HG03378 (cell line): ENCODE measurements around the gene ICOS.
"Not testable (repeated sequence)": the region's sequence is repeated elsewhere in the genome, so short reads cannot be mapped to it uniquely, and the experiment has no call there.

Source experiments
- ATAC-seq: cut with Tn5 transposase; IDR thresholded peaks from one replicate; pipeline ENCODE4 v1.9.1; 2021; ENCODE audit warnings: mild to moderate bottlenecking, moderate library complexity; ENCODE audit not compliant: unreplicated experiment

ICOS gene

GRCh38 chr2:203973000-203973399 is 36.4 kb downstream of the ICOS start:
- peak; percentile 75 for ATAC-seq

- no peak for ATAC-seq
These were observed 37.1 kb downstream of the ICOS start for GRCh38 chr2:203973676-203974075.

GRCh38 chr2:203975912-203976311 is 39.3 kb downstream of the ICOS start:
- no peak for ATAC-seq

- ATAC-seq: no peak
These were observed 45.7 kb downstream of the ICOS start for GRCh38 chr2:203982276-203982675.

- no peak for ATAC-seq
These were observed 46.6 kb downstream of the ICOS start for GRCh38 chr2:203983064-203983715.

GRCh38 chr2:203985978-203986377 is 49.4 kb downstream of the ICOS start:
- ATAC-seq: not testable (repeated sequence)

- no peak for ATAC-seq
These were observed 51.4 kb downstream of the ICOS start for GRCh38 chr2:203987959-203988358.

GRCh38 chr2:203988500-203989260 is 52.1 kb downstream of the ICOS start:
- ATAC-seq: no peak

GRCh38 chr2:203989521-203989920 is 53.0 kb downstream of the ICOS start:
- no peak for ATAC-seq

GRCh38 chr2:203992509-203992908 is 55.9 kb downstream of the ICOS start:
- no peak for ATAC-seq

- ATAC-seq: no peak
These were observed 56.4 kb downstream of the ICOS start for GRCh38 chr2:203993011-203993410.

GRCh38 chr2:203993560-203993959 is 57.0 kb downstream of the ICOS start:
- ATAC-seq: no peak

- ATAC-seq: peak; percentile 63
These were observed 58.2 kb downstream of the ICOS start for GRCh38 chr2:203994735-203995134.

GRCh38 chr2:203996692-203997091 is 60.1 kb downstream of the ICOS start:
- ATAC-seq: no peak

GRCh38 chr2:203997481-203997880 is 60.9 kb downstream of the ICOS start:
- ATAC-seq: peak; percentile 51

- ATAC-seq: no peak
These were observed 61.6 kb downstream of the ICOS start for GRCh38 chr2:203997980-203998809.

GRCh38 chr2:203999835-204000234 is 63.3 kb downstream of the ICOS start:
- no peak for ATAC-seq

GRCh38 chr2:204000446-204000845 is 63.9 kb downstream of the ICOS start:
- ATAC-seq: no peak

GRCh38 chr2:204003276-204003990 is 66.9 kb downstream of the ICOS start:
- ATAC-seq: no peak

- ATAC-seq: no peak
These were observed 68.3 kb downstream of the ICOS start for GRCh38 chr2:204004912-204005311.
